ENCODE data around the gene PLA2G6. TPM values are rescaled to one million over a fixed set of nuclear protein-coding genes. Genes with fewer than 3 reads are reported as not detected.
"Not testable (repeated sequence)": the region's sequence is repeated elsewhere in the genome, so short reads cannot be mapped to it uniquely, and the experiment has no call there.

The PLA2G6 gene
- total RNA-seq, 1 donor from 2014 or later: 76.4 TPM

- H3K4me3 Mint-ChIP-seq (ENCODE audit: low read depth): no peak overlapping the region
Observed at GRCh38 chr22:38080850-38081635, 100.6 kb downstream of the PLA2G6 start.

DNA sequence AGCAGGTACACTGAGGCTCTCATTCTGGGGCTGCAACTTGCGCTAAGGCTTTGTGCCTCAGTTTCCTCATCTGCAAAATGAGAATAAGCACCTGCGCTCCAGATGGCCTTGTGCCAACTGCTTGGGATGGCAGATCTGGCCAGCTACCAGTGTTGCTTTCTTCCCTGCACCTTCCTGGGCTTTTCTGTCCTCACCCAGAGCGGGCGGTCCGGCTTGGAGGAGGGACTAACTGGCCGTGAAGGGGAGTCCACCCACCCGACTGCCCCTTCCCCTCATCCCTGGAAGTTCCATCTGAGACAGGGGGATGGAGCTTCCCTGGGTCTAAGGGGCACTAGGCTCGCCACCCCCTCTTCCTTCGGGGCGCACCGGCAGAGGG lies 101.2 kb downstream of the PLA2G6 start:
- DNase-seq (ENCODE audit: low spot score, unreplicated experiment): no peak
- no peak for TF ChIP-seq CTCF (IDR thresholded peaks at IDR 0.05; ENCODE audit: unreplicated experiment)
- Mint-ChIP-seq H3K4me3 (ENCODE audit: low read depth) (no peak overlapping the region), H3K27me3 (peaks cover 8% of the 10 kb centered on the region), H3K9me3 (ENCODE audit: low read depth) (no peaks in the 10 kb centered on the region), H3K36me3 (ENCODE audit: insufficient read depth) (peaks cover 9% of the 10 kb centered on the region), H3K4me1 (ENCODE audit: low read depth) (peaks cover 4% of the 10 kb centered on the region), H3K27ac (no peak overlapping the region)

More at GRCh38 chr22:38080850-38081635, 100.6 kb downstream of the PLA2G6 start:
- Mint-ChIP-seq H3K27ac (no peak overlapping the region), H3K36me3 (ENCODE audit: insufficient read depth) (peaks cover 9% of the 10 kb centered on the region), H3K4me1 (ENCODE audit: low read depth) (peaks cover 4% of the 10 kb centered on the region), H3K27me3 (peaks cover 8% of the 10 kb centered on the region), H3K9me3 (ENCODE audit: low read depth) (no peaks in the 10 kb centered on the region)
- TF ChIP-seq CTCF (IDR thresholded peaks at IDR 0.05; ENCODE audit: unreplicated experiment): no peak
- no peak for DNase-seq (ENCODE audit: low spot score, unreplicated experiment)

DNA sequence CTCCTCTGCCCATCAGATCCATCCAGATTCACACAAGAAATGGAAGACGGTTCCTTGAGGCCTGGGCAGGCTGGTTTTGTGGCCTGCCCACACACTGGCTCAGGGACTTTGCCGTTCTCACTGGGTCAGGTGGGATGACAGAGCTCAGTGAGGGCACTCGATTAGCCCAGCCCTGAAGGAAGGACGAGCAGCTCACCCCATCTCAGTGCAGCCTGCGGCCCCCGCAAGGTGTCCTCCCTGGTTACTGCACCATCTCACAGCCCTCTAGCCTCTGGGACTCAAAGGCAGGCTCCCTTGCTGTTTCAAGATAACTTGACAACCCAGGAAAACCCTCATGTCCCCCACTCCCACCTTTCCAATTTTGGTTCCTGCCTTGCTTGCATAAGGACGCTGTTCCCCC lies 101.8 kb downstream of the PLA2G6 start:
- Mint-ChIP-seq H3K4me3 (ENCODE audit: low read depth) (no peak overlapping the region), H3K27me3 (peaks cover 8% of the 10 kb centered on the region), H3K36me3 (ENCODE audit: insufficient read depth) (peaks cover 9% of the 10 kb centered on the region), H3K4me1 (ENCODE audit: low read depth) (peaks cover 4% of the 10 kb centered on the region), H3K27ac (no peak overlapping the region), H3K9me3 (ENCODE audit: low read depth) (no peaks in the 10 kb centered on the region)
- no peak for DNase-seq (ENCODE audit: low spot score, unreplicated experiment)
- no peak for TF ChIP-seq CTCF (IDR thresholded peaks at IDR 0.05; ENCODE audit: unreplicated experiment)

DNA sequence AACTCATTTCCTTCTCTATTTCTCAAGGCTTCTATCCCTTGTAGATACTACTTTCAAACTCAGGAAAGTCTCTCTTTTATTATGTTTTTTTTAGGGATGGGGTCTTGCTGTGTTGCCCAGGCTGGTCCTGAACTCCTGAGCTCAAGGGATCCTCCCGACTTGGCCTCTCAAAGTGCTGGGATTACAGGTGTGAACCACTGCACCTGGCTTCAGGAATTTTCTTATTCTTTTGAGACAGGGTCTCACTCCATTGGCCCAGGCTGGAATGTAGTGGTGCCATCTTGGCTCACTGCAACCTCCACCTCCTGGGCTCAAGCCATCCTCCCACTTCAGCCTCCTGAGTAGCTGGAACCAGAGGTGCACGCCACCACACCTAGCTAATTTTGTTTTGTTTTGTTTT lies 102.4 kb downstream of the PLA2G6 start:
- not testable (repeated sequence) for DNase-seq (ENCODE audit: low spot score, unreplicated experiment); H3K36me3 Mint-ChIP-seq (ENCODE audit: insufficient read depth); H3K27ac Mint-ChIP-seq; H3K9me3 Mint-ChIP-seq (ENCODE audit: low read depth); H3K4me3 Mint-ChIP-seq (ENCODE audit: low read depth); H3K27me3 Mint-ChIP-seq; H3K4me1 Mint-ChIP-seq (ENCODE audit: low read depth)

DNA sequence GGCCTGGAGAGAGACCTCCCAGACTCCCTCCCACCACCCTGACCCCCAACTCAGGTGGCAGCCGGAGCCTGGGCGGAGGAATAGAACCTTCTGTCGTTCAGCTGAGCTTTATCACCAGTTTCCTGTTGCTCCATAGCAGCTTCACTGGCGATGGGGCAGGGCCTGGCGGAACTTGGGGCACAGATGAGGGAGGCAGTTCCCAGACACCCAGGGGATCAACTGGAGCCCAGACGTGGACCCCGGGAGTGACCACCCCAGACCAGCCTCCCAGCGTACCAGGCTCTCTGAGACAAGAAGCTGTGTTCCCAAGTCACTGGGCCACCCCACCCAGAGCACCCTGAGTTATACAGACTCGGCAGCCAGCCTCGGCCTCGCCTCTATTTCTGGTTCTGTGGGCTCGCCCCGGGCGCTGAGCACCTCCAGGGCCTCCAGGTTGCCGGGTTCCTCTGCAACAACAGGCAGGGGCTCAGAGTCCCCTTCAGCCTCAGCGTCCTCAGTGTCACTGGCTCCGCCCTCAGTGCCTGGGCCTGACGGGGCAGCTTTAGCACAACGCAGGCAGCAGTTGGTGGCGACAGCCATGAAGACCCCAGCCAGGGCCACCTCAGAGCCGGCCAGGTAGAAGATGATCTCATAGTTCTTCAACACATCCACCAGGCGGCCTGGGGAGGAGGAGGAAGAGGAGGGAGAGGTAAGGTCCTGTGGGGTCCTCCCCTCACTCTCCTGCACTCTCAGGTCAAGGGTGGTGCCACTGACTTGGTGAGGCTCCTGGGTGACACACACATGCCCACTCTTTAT lies 103.4 kb downstream of the PLA2G6 start:
- no peak for TF ChIP-seq CTCF (IDR thresholded peaks at IDR 0.05; ENCODE audit: unreplicated experiment)
- H3K27me3 Mint-ChIP-seq: peaks cover 8% of the 10 kb centered on the region
- H3K36me3 Mint-ChIP-seq (ENCODE audit: insufficient read depth): peaks cover 11% of the 10 kb centered on the region
- H3K4me1 Mint-ChIP-seq (ENCODE audit: low read depth): peaks cover 1% of the 10 kb centered on the region
- H3K9me3 Mint-ChIP-seq (ENCODE audit: low read depth): no peaks in the 10 kb centered on the region
- no peak overlapping the region for H3K4me3 Mint-ChIP-seq (ENCODE audit: low read depth)
- H3K27ac Mint-ChIP-seq: no peak overlapping the region
- no peak for DNase-seq (ENCODE audit: low spot score, unreplicated experiment)

All from progenitor cell of endocrine pancreas (in vitro differentiated cells).